HTERT RPE-1 (cell line): ENCODE measurements around the gene PPM1K.
"Not testable (repeated sequence)": the region's sequence is repeated elsewhere in the genome, so short reads cannot be mapped to it uniquely, and the experiment has no call there.

Experiments used
- in situ Hi-C: fragments of 300-500 bp; cut with MboI; formaldehyde crosslinking; loops from 4 replicates; pipeline ENCODE4 v1.14.3; 2020; ENCODE audit warnings: low sequenced_read_pairs

PPM1K gene

GRCh38 chr4:88284439-88285234 is at the start of gene PPM1K:
Gene PPM1K, minus strand, starts transcription at chr4:88284561. Its CDS starts 5,978 bp downstream, at chr4:88278583.
- in situ Hi-C loops, result no loop called here

- in situ Hi-C loops, result no loop called here
Observed at GRCh38 chr4:88333741-88334405, 49.5 kb upstream of the PPM1K start.

GRCh38 chr4:88327665-88328064 is 43.3 kb upstream of the PPM1K start:
- in situ Hi-C loops, result no loop called here

GRCh38 chr4:88320780-88321373 is 36.5 kb upstream of the PPM1K start:
- in situ Hi-C loops, result no loop called here

- in situ Hi-C loops, result no loop called here
Observed at GRCh38 chr4:88320224-88320779, 35.9 kb upstream of the PPM1K start.

GRCh38 chr4:88318751-88319350 is 34.5 kb upstream of the PPM1K start:
- in situ Hi-C loops, result no loop called here

- in situ Hi-C loops, result no loop called here
Observed at GRCh38 chr4:88315460-88316017, 31.2 kb upstream of the PPM1K start.

GRCh38 chr4:88313088-88313624 is 28.8 kb upstream of the PPM1K start:
- in situ Hi-C loops, result not testable (repeated sequence)

- in situ Hi-C loops, result no loop called here
Observed at GRCh38 chr4:88308587-88308986, 24.2 kb upstream of the PPM1K start.

GRCh38 chr4:88297725-88298454 is 13.5 kb upstream of the PPM1K start:
- in situ Hi-C loops, result no loop called here

- in situ Hi-C loops, result no loop called here
Observed at GRCh38 chr4:88297212-88297516, 12.8 kb upstream of the PPM1K start.

GRCh38 chr4:88296413-88297211 is 12.3 kb upstream of the PPM1K start:
- in situ Hi-C loops, result no loop called here

- in situ Hi-C loops, result no loop called here
Observed at GRCh38 chr4:88295656-88296055, 11.3 kb upstream of the PPM1K start.

- in situ Hi-C loops, result no loop called here
Observed at GRCh38 chr4:88291003-88291402, 6.6 kb upstream of the PPM1K start.

GRCh38 chr4:88286897-88287296 is 2.5 kb upstream of the PPM1K start:
- in situ Hi-C loops, result no loop called here

GRCh38 chr4:88285235-88285653 is 883 bp upstream of the PPM1K start:
- in situ Hi-C loops, result no loop called here

- in situ Hi-C loops, result no loop called here
Observed at GRCh38 chr4:88283661-88284438, 511 bp downstream of the PPM1K start.

GRCh38 chr4:88280228-88280795 is 4.0 kb downstream of the PPM1K start:
- in situ Hi-C loops, result no loop called here
